ENCODE measurements around the gene MAST2.

DNA sequence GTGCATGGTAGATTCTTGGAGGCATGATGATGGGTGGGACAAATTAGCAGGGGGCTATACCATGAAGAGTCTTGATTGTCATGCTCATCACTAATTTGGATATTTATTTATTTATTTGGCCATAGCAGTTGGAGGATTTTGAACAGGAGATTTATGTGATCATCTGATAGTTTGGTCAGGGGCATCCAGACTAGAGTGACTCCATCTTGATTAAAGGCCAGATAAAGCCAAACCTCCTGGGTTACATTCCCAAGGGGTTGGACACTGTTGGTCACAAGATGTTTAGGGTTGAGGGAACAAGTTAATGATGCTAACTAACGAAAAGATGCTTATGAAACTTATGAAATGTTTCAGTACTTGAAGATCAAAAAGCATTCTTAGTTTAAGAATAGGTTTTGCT is 139.8 kb downstream of the MAST2 start:
- TF ChIP-seq, protein P1, sequence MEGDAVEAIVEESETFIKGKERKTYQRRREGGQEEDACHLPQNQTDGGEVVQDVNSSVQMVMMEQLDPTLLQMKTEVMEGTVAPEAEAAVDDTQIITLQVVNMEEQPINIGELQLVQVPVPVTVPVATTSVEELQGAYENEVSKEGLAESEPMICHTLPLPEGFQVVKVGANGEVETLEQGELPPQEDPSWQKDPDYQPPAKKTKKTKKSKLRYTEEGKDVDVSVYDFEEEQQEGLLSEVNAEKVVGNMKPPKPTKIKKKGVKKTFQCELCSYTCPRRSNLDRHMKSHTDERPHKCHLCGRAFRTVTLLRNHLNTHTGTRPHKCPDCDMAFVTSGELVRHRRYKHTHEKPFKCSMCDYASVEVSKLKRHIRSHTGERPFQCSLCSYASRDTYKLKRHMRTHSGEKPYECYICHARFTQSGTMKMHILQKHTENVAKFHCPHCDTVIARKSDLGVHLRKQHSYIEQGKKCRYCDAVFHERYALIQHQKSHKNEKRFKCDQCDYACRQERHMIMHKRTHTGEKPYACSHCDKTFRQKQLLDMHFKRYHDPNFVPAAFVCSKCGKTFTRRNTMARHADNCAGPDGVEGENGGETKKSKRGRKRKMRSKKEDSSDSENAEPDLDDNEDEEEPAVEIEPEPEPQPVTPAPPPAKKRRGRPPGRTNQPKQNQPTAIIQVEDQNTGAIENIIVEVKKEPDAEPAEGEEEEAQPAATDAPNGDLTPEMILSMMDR (IDR thresholded peaks at IDR 0.05), result no peak
- no peak for TF ChIP-seq POLR2A (IDR thresholded peaks at IDR 0.05)

Data from testis (tissue), 2 donors.